Mammary epithelial cell (primary cell): ENCODE data around the gene LIPH.

Source experiments
- CTCF ChIP-seq, 2 donors: IDR thresholded peaks in 1 of 2; conservative IDR thresholded peaks in 1 of 2; 2 replicates each; pipeline ENCODE4 v1.5.1; 2011 to 2012; ENCODE audit warnings: inconsistent platforms in 2 of 2, low read length in 2 of 2, mild to moderate bottlenecking in 2 of 2, control low read depth in 1 of 2, low read depth in 1 of 2; ENCODE audit not compliant: insufficient read depth in 1 of 2; ENCODE audit errors: extremely low read depth in 1 of 2
- EZH2 ChIP-seq: IDR thresholded peaks from 2 replicates; pipeline ENCODE4 v1.6.1; 2012; ENCODE audit warnings: low read length, inconsistent platforms, borderline replicate concordance

DNA sequence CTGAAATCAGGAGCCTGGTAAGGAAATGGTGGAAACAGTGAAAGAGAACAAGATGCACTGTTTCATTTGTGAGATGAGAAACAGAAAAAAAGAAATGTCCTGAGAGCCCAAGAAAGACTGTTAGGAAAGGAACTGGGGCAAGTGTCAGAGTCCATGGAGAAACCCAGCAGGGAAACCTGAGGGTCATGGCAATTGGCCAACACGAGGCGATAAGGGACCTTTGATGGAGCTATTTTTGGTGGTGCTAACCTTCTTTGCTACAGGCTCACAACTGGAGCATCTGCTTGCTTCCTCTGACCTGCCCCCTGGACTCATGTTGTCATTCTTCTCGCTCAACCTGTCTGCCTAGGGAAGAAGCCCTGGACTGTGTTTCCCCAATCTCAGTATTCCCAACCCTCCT lies 49.4 kb downstream of the LIPH start:
- no peak for TF ChIP-seq EZH2
- TF ChIP-seq CTCF (conservative IDR thresholded peaks at IDR 0.05 in 1 of 2, IDR thresholded peaks at IDR 0.05 in 1 of 2; ENCODE audit: extremely low read depth in 1 of 2, insufficient read depth in 1 of 2, low read depth in 1 of 2, low read length in 2 of 2) = no peak
